Measurements from ENCODE around the gene FNDC3B.

Gene FNDC3B

GRCh38 chr3:172333692-172334457, 294.5 kb downstream of the FNDC3B start:
- DNase-seq (ENCODE audit: low spot score): no peak

GRCh38 chr3:172334671-172335207, 295.4 kb downstream of the FNDC3B start:
- DNase-seq (ENCODE audit: low spot score): no peak

GRCh38 chr3:172339892-172340291, 300.5 kb downstream of the FNDC3B start:
- no peak for DNase-seq (ENCODE audit: low spot score)

GRCh38 chr3:172340583-172340982, 301.2 kb downstream of the FNDC3B start:
- no peak for DNase-seq (ENCODE audit: low spot score)

GRCh38 chr3:172341482-172342059, 302.2 kb downstream of the FNDC3B start:
- DNase-seq (ENCODE audit: low spot score): peak; percentile 40

GRCh38 chr3:172342097-172342659, 302.8 kb downstream of the FNDC3B start:
- DNase-seq (ENCODE audit: low spot score): no peak

- DNase-seq (ENCODE audit: low spot score): no peak
These were observed 303.7 kb downstream of the FNDC3B start for GRCh38 chr3:172343117-172343516.

- no peak for DNase-seq (ENCODE audit: low spot score)
These were observed 304.6 kb downstream of the FNDC3B start for GRCh38 chr3:172343979-172344378.

GRCh38 chr3:172346161-172346560, 306.8 kb downstream of the FNDC3B start:
- no peak for DNase-seq (ENCODE audit: low spot score)

- DNase-seq (ENCODE audit: low spot score): no peak
These were observed 308.7 kb downstream of the FNDC3B start for GRCh38 chr3:172347895-172348679.

GRCh38 chr3:172351895-172352466, 312.6 kb downstream of the FNDC3B start:
- DNase-seq (ENCODE audit: low spot score): no peak

GRCh38 chr3:172352786-172353185, 313.4 kb downstream of the FNDC3B start:
- DNase-seq (ENCODE audit: low spot score): no peak

GRCh38 chr3:172354931-172355499, 315.6 kb downstream of the FNDC3B start:
- DNase-seq (ENCODE audit: low spot score): no peak

- DNase-seq (ENCODE audit: low spot score): peak; percentile 68
These were observed 316.5 kb downstream of the FNDC3B start for GRCh38 chr3:172355836-172356235.

- DNase-seq (ENCODE audit: low spot score): no peak
These were observed 317.0 kb downstream of the FNDC3B start for GRCh38 chr3:172356427-172356826.

GRCh38 chr3:172357850-172358754, 318.7 kb downstream of the FNDC3B start:
- DNase-seq (ENCODE audit: low spot score): no peak

- no peak for DNase-seq (ENCODE audit: low spot score)
These were observed 319.9 kb downstream of the FNDC3B start for GRCh38 chr3:172359231-172359630.

- DNase-seq (ENCODE audit: low spot score): no peak
These were observed 320.6 kb downstream of the FNDC3B start for GRCh38 chr3:172359996-172360395.

- DNase-seq (ENCODE audit: low spot score): no peak
These were observed 323.2 kb downstream of the FNDC3B start for GRCh38 chr3:172362583-172362982.

- DNase-seq (ENCODE audit: low spot score): no peak
These were observed 325.1 kb downstream of the FNDC3B start for GRCh38 chr3:172364374-172365027.
